Stimulated activated CD4-positive, alpha-beta T cell treated with anti-CD3 and anti-CD28 coated beads, Interleukin-4, amount 100 ng/mL, for 24 hours (primary cell): ENCODE measurements around the gene OR6N2.

Source experiments
- DNase-seq: peaks from one replicate; pipeline ENCODE4 v3.0.0-alpha.2; 2020

OR6N2 gene, protein sequence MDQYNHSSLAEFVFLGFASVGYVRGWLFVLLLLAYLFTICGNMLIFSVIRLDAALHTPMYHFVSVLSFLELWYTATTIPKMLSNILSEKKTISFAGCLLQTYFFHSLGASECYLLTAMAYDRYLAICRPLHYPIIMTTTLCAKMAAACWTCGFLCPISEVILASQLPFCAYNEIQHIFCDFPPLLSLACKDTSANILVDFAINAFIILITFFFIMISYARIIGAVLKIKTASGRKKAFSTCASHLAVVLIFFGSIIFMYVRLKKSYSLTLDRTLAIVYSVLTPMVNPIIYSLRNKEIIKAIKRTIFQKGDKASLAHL

DNA sequence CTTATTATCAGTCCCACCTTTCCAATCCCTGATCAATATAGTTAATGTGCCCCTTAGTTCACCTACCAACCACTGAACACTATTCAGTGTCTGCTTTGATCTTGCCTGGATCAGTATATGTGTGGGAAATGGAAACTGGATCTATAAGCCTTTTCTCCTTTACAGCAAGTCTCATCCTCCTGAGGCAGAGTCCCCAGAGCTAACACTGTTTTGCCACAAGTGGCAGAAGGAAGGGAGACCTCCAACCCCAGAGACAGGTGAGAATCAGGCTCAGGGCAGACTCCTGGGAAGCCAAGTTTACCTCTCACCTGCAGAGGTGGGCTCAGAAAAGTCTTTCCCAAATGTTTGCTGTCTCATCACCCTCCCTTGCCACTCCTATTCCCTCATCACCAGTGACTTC is at the start of gene OR6N2:
OR6N2 (minus strand) TSS at position 101 of the 400 bp plus-strand sequence. CDS start 3,569 bp downstream, outside the sequence.
- no peak for DNase-seq

DNA sequence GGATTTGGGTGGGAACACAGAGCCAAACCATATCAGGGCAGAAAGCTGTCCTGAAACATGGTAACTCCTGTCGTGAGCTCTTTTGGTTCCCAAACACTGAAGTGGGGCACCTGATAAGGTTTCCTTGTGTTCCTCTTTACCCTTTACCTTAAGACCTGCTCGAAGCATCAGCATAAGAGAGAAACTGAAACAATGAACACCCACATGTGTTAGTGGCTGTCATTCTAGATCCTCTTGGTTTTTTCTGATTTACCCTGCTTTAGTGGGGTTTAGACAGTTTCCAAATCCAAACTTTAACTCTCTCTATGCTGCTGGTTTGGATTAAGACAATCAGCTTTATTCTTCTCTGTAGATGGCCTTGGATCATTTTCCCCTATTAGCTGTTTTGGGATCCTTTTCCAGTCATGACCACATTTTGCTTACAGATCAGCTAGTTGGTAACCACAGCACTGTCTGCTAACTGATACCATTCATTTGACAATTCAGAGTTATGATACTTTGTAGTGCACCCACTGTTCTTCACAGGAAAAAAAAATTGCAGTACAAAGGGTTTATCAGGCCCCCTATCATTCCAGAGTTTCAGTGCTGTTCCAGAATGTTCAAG is 49.2 kb upstream of the OR6N2 start:
- DNase-seq = no peak

DNA sequence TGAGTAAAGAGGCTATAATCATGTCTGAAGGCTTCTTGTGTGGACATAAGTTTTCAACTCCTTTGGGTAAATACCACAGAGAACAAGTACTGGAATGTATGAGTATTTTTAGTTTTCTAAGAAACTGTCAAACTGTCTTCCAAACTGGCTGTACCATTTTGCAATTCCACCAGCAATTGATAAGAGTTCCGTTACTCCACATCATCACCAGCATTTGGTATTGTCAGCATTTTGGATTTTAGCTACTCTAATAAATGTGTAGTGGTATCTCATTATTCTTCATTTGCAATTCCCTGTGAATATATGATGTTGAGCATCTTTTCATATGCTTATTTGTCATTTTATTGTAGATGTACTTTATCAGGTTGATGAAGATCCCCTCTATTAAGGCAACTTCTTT is 40.7 kb upstream of the OR6N2 start:
- no peak for DNase-seq

DNA sequence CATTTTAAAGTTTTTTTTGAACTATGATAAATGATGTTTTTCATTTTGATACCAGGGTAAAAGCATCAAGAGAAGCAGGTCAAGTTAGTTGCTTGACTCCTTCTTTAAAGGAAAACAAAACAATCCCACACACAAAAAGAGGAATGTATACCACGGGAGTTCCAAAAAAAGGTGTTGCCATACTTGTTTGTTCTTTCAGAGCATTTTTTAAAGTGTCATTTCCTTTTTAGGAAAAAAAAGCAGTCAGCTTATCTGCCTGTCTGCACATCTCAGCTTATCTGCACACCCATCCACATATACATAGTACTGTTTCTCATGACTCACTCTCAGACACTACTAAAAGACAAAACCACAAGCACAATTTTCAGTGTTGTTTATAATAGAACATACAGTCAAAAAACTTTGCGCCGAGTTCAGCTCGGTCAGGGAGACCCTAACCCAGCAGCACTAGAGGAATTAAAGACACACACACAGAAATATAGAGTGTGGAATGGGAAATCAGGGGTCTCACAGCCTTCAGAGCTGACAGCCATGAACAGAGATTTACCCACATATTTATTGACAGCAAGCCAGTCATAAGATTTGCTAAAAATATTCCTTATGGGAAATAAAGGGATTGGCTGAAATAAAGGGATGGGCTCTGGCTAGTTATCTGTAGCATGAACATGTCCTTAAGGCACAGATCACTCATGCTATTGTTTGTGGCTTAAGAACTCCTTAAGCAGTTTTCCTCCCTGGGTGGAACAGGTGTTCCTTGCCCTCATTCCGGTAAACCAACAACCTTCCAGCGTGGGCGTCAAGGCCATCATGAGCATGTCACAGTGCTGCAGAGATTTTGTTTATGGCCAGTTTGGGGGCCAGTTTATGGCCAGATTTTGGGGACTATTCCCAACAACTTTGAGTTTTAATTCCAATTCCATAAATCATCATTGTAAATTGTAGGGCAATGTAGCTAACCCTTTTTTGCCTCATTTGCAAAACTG is 38.7 kb upstream of the OR6N2 start:
- peak; percentile 11 for DNase-seq

DNA sequence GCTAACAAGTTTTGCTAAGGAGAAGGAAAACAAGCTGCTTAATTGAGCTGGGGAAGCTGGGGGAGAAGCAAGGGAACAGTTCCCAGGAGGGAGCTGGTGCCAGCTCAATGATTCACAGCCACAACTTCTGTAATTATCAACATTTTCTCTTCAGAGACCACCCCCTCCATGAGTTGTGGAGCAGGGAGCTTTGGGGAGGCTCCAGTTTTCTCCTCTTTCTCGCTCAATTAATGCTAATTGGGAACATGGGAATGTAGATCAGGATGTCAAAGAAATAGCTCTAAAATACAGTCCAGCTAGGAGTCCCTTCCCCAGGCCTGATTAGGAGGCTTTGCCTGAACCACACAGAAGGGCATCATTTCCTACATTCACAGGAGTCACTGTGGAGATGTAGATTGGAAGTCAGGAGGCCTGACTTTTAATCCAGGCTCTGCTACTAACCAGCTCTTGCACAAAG is 38.0 kb upstream of the OR6N2 start:
- no peak for DNase-seq

DNA sequence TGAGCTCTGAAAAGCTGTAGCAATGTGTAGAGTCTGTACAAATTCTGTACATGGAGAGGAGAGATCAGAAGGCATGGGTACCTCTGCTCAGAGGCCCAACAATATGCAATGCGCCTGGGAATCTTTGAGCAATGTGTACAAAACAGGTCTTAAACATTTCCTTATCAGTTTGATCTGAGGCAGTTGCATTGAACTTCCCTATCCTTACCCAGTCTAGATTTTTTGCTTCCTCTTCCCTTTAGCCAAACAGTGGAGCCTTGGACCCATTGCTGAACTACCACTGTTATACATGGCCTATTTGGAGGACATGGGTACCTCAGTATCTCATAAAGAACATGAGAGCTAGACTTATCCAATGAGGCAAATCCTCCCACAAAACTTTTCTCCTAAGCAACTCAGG is 37.6 kb upstream of the OR6N2 start:
- no peak for DNase-seq

DNA sequence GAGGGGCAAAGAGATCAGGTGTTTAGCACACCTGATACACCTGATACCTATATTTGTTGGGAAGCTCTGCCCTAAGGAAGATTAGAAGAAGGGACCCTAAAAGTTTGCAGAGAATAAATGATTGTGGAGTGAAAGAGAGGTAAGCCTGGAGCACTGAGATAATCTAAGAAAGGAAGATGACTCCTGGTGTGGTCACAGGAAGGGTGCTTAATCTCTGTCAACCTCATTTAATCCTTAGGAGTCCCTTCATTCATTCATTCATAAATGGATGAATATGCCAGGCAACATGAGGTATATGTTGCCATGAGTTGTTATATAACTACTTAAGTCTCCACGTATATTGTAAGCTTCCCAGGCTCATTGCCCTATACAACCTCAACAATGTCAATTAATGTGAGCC is 34.0 kb upstream of the OR6N2 start:
- DNase-seq = no peak

DNA sequence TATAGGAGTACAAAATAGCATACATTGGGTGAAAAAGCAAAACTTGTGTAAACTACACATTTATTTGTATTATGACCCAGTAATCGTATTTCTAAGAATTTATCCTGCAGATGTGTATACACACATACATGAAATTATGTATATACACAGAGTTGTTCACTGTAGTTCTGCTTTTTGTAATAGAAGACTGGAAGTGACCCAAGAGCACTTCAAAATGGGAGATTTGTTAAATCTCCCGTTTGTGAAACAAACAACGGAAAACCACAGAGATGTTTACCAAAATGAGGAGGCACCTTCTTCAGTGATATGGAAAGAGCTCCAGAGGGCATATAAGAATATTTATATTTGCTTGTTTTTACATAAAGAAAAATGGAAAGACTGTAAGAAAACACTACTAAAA is 32.2 kb upstream of the OR6N2 start:
- DNase-seq = no peak

DNA sequence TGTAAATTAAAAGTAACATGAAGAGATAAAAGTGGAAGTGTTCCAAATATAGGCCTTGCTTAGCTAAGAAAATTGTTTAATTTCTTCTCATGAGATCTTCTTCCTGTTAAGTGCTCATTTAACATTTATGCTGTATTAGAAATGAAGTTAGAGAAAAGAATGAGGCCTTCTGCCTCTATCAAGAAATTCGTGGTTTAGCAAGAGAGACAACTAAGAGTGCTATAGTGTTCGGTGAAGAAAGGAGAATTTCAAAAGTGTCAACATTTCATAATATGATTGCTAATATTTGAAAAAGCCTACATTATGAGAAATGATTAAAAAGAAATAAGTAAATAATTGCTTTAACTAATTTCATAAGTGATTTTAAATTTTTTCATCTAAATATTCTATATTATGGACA is 31.3 kb upstream of the OR6N2 start:
- no peak for DNase-seq

DNA sequence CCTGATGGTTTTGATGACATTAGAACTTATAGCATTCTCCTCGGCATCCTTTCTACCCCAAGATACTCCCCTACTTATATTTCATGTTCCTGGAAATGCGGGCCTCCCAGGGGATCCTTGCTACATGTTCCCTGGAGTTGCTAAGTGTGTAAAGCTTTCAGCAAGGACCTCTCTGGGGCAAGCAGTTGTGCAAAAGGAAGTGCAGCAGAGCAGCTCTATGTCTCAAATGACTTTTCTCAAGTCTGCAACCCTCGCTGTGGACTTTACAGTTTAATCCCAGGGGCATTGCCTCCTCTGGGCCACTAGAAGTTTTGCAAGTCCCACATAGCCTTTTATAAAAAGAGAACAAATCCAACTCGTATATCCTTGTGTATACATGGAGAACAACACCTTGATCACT is 29.3 kb upstream of the OR6N2 start:
- DNase-seq = no peak

DNA sequence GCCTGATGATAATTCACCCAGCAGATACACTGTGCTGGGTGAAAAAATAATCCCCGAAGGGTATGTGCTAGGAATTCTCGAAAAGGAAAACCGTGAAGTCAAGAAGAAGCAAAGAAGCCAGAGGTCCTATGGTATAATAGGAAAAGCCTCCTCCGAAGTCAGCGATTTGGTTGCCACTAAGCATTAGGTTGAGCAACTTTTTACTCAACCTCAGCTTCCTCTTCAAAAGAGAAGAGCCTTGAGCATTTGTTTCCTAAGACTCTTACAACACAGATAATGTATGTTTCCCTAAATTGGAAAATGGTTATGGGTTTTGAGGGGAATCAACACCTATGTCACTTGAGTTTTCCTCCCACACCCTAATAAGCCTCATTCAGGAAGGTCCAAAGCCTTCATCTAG is 28.9 kb upstream of the OR6N2 start:
- DNase-seq = no peak

DNA sequence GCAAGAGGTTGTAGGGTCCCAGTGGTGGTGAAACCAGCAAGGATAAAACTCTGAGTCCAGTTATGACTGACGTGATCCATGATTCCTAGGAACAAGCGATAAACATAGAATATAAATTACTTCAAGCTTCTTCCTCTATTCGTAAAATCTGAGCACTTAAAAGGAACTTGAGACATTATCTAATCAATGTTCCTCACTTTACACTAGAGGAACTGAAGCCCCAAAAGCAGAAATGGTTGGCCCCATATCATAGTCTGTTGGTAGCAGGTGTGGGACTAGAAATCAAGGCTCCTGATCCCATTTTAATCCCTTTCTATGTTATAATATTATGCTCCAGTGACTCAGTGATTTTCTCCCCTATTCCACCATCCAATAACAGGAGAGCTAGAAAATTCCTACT is 28.3 kb upstream of the OR6N2 start:
- no peak for DNase-seq

DNA sequence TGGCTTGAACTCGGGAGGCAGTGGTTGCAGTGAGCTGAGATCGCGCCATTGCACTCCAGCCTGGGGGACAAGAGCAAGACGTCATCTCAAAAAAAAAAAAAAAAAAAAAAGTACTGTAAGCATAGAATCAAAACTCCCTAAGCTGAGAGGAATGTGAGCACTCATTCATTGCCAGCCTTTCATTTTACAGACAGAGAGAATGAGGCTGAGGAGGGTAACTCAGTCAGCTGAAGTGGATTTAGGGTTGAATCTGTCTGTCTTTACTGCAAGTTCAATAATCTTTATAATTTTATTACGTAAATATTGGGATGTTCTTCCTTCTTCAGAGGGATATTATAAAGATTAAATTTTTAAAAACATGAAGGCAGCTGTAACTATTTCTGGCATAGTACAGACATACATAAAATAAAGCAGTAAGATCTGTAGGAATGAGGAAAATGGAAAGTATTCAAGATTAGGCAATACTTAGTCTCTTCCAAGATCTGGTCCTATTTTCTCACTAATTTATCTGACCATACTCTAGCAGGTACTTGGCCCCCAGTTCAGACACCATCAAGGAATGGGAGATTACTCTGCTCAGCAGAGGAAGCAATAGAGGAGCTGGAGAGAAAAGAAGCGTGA is 26.0 kb upstream of the OR6N2 start:
- DNase-seq = no peak

DNA sequence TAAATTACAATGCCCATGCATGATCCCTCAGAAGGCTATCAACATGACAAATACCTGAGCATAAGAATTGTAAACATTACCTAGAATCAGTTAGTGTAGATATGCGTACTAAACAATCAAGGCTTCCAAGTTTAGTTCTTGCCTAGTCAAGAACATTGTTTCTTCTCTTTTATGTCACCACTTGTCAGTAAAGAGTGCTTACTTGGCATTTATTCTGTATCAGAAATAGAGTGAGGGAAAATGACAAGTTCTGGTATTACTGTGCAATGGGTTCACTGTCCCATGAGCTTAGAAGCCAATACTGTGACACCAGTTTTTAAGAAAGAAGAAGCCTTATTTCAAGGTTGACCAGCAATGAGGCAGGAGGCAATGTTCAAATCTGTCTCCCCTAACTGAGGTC is 22.7 kb upstream of the OR6N2 start:
- DNase-seq = no peak

DNA sequence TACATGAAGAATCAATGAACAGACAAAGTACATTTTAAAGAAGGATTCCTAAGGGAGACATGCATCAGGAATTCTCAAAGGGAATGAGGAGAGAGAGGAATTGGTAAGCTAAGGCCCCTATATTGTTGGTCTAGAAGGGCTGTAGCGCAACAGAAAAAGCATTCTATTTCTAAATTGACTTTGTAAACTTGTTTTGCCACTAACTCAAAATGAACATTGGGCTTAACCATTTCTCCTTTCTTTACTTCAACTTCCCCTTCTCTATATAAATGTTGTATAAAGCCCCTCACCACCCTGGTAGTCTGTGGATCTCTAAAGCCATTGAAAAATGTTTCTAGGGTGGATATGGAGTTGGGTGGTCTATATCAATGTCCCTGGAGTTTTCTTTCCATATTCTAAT is 20.4 kb upstream of the OR6N2 start:
- DNase-seq = no peak

DNA sequence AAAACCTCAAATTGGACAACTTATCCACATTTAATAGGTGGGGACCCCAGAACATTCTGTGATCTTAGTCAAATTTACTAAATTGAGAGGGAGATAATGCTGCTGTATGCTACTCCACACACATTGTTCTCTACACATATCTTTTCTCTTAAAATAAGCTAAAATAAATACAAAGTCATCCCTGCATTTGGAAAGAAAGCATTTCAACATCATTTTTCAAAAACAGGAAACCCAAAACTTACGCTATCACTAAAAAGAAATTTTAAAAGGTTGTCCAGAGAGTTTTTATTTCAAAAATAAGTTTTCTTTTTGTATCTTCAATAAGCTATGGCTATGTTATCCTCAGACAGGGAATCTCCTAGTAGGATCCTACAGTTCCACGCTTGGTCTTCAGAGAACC is 19.5 kb upstream of the OR6N2 start:
- DNase-seq = no peak

DNA sequence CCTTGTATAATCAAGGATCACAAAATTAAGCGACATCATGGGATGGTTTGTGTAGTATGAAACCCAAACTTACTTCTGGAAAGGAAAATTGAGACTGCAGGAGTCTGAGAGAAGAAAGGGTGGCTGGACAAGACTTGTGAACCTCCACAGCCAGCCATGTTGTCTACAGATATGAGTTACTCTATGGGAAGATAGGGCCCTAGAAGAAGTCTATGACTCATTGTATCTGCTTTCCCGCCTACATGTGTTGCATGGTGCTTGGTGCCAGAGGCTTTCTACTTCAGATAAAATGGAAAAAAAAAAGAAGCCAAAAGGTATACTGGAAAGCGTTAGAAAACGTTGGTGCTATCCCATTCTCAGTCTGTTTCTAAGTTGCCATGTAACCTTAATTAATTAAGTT is 18.7 kb upstream of the OR6N2 start:
- peak; percentile 18 for DNase-seq

DNA sequence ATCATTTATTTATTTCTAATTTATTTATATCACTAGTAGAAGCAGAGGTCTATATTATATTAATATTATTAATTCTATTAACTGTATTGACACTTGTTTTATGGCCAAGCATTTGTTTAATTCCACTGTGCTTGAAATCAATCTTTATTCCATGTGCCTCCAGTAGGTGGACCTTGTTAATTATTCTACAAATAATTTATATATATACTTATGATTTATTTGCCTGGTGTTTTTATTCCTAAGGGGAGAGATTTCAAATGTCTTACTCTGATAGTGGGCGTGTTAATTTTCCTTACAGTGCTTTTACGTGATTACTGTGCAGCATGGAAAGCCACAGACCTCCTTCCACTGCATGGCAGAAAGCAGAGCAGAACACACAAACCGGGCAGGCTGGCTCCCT is 17.5 kb upstream of the OR6N2 start:
- DNase-seq = no peak

DNA sequence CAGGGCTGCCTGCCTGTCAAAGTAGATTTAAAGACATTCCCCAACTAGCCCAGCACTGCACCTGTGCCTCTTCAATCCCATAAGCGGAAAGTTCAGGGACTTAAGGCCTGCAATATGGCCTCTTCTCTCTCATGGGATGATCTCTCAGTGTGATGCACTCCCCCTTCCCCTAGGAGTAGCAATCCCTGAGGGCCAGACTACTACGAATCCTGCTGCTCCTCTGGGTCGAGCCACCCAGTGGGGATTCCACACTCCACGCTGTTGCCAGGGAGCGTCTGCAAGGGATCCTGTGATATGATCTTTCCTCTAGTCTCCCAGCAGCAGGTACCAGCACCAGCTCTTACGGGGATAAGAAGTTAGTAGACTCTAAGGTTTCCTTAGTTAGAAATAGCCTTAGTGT is 13.2 kb upstream of the OR6N2 start:
- DNase-seq = no peak

DNA sequence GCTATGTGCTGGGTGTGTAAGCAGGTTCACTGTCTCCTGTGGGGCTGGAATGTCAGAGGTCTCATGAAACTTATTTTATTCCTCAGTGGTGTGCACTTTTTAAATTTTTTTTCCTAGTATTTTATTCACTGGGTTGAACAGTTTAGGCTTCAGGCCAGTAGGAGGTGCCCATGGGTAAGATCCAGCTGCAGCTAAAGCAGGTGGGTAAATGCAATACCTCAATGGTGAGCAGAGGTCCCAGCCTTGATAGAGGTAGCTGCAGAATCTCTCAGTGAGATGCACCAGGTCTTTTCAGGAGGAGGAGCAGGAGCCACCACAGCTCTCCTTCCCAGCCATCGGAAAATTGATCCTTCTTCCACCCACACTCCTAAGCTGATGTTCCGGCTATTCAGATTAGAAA is 12.6 kb upstream of the OR6N2 start:
- DNase-seq = peak; percentile 50

DNA sequence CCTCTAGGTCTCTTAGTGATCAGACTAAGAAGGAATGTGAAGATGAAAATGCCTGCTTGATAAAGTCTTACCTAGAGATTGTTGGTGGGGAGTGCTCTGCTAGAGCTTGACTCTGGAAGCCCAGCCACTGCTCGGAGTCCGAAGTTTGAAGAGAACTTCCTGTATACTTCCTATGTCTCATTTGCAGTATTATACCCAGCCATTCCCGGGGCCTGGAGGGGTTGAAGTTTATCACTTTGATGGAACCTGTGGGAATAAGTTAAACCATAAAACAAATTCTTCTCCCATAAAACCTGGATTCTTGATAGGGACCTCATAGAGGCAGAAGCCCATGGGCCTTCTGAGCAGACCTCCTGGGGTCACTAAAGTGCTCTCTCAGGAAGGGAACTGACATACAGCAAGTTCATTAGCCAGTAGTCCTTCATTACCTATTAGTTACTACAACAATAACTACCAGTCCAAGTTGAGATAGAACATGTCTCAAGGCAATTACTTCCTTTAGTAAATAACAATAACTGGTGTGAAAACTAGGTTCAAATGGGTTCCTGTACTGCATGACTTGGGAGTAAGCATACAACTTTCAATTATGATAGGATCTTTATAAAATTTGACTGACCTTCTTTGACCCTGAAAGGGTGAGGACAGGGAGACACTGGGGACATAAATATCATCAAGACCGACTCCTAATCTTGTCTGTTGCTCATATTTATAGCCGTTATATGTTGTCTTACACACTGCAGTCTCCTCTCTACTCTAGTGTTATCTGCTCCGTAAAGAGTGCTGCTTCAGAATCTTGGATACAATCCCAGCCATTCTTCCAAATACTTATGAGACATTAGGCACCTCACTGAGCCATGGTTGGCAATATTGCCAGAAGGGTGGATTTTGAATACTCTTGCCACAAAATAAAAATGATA is 8.8 kb downstream of the OR6N2 start, which contains the start of gene OR6N1:
OR6N1 (minus strand) TSS at position 246 of the 917 bp plus-strand sequence. CDS start 5,513 bp downstream, outside the sequence.
- no peak for DNase-seq

DNA sequence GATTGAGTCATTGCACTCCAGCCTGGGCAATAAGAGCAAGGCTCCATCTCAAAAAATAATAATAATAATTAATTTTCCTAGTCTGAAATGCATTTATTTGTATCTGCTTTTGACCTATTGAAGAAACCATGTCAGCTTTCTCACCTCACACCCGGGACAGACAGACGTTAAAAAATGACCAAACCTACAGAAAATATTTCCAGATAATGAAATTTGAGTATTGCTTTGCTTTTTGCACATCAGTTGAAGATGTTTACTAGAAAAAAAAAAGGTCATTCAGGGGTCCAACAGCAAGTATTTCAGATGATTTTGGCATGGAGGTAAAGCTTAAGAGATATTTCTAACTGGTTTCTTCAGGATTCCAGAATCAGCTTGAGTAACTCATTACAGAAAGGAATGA is 26.6 kb downstream of the OR6N2 start, which contains the start of gene OR6K6:
OR6K6 (plus strand) TSS at position 301 of the 400 bp plus-strand sequence. CDS start 168 bp downstream, outside the sequence.
- no peak for DNase-seq
